Measurements from ENCODE around the gene RHOG.
A peak's percentile ranks its signal among the peaks of the same experiment; 100 is the strongest.

RHOG gene

GRCh38 chr11:3857628-3858027, 16.9 kb upstream of the RHOG start:
- no peak for DNase-seq

GRCh38 chr11:3856856-3857553, 16.2 kb upstream of the RHOG start:
- DNase-seq, result no peak

DNA sequence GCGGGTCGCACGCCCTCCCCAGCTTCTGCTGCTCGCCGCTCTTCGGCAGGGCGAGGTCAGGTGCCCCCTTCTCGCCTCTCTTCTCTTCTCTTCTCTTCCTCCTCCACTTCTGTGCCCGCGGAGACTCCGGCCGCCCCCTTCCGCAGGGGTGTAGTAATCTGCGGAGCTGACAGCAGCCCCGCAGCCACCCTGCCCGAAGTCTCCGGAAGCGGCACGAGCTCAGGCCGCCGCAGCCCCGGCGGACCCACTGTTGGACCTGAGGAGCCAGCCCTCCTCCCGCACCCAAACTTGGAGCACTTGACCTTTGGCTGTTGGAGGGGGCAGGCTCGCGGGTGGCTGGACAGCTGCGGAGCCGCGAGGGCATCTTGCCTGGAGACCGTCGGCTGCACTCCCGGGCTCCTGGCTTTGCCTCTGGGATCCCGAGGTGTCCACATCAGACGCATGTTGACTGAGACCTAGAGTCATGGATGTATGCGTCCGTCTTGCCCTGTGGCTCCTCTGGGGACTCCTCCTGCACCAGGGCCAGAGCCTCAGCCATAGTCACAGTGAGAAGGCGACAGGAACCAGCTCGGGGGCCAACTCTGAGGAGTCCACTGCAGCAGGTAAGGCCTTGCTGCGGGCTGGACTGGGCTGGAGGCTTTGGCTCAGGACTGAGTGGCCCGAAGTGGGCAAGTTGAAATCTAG, 15.2 kb upstream of the RHOG start:
- peak in 1 of 2 experiments; percentile 37 for DNase-seq

DNA sequence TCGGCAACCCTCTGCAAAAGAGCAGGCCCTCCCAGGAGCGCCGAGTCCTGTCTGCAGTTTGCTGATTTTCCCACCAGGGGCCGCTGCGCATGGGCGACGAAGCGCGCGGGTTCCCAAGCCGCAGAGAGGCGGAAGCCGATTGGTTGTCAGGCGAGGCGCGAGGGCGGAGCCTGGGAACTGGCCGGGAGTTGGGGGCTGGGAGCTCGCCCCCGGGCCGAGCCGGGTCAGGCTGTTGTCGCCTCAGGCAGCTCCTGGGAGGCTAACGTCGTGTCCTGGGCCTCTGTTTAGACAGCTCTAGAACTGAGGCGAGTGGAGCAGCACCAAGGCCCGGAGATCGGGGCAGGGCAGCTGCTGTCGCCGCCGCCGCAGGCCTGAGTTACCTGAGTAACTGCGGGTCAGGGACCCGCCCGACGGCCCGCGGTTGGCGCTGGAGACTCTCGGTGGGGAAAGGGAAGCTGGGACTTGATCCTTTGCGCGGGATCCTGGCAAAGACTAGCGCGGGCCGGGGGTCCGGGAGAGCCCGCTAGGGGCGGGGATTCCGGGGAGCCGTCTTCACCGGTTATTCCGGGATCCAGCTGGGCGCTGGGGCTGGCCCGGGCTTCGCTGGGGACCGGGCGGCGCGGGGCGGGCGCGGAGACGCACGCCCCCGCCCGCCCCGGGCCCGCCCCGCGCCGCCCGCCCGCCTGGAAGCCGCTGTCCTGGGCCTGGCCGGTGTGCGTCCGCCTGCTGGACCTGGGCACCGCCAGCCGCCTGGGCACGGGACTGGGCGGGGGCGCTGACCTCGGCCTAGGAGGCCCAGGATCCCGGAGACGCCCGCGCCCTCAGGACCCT, 14.4 kb upstream of the RHOG start, which contains the start of gene STIM1:
Gene STIM1, plus strand, starts transcription at position 688 of the 831 bp plus-strand sequence. CDS start 607 bp downstream, outside the sequence.
- peak; percentile 88 to 91 for DNase-seq

GRCh38 chr11:3854660-3854976, 13.9 kb upstream of the RHOG start:
- no peak for DNase-seq

GRCh38 chr11:3853899-3854659, 13.3 kb upstream of the RHOG start:
- DNase-seq, result no peak

DNA sequence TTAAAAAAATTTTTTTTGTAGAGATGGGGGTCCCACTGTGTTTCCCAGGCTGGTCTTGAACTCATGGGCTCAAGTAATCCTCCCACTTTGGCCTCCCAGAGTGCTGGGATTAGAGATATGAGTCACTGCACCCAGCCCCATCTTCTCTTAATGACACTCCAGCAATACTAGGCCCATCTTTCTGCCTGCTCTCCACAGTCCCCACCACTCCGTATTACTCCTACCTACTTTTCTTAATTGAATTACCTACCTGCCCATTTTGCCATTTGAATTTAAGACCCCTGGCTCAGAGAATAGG, 12.7 kb upstream of the RHOG start:
- DNase-seq, result no peak

DNA sequence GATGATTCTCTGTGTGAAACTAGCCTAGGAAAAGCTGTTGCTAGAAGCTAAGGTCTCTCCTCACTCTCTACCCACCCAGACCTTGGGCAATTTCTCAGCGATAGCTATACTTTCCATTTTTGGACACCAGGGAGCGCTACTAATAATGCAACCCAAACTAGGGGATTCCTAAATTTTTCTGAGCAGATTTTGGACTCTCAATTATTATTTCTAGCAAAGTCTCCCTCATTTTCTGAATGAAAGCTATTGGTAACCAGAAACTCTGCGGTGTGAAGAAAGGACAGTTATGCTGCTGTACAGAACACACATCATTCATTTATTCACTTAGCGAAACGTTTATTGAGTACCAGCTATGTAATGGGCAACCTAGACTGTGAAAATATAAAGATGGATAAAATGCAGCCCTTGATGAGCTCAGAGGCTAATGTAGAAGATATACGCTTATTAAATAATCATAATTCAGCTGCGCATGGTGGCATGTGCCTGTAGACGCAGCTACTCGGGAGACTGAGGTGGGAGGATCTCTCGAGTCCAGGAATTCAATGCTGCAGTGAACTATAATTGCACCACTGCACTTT, 8.6 kb upstream of the RHOG start:
- DNase-seq, result peak; percentile 8 to 19

DNA sequence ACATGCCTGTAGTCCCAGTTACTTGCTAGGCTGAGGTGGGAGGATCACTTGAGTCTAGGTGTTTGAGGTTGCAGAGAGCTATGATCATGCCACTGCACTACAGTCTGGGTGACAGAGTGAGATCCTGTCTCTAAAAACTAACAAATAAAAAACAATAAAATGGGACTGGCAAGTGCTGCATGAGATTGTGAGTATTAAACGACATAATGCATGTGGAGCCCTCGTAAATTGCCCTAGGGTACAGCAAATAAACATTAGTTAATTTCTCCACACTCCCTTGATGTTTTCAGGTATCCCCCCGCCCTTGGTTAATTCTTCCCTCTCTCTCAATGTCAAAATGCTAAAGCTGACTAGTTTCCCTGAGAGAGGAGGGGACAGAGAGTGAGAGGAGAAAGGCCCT, 4.9 kb upstream of the RHOG start:
- no peak for DNase-seq

DNA sequence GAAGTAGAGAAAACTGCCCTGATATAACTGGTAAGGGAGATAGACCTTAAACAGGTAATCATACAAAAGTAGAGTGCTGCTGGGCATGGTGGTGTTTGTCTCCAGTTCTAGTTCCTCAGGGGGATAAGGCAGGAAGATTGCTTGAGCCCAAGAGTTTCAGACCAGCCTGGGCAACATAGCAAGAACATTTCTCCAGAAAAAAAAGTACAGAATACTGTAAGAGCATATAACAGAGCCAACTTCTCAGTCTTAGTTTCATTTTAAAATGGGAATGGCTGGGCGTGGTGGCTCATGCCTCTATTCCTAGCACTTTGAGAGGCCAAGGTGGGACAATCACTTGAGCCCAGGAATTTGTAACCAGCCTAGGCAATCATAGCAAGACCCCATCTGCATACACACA, 4.5 kb upstream of the RHOG start:
- DNase-seq, result no peak

DNA sequence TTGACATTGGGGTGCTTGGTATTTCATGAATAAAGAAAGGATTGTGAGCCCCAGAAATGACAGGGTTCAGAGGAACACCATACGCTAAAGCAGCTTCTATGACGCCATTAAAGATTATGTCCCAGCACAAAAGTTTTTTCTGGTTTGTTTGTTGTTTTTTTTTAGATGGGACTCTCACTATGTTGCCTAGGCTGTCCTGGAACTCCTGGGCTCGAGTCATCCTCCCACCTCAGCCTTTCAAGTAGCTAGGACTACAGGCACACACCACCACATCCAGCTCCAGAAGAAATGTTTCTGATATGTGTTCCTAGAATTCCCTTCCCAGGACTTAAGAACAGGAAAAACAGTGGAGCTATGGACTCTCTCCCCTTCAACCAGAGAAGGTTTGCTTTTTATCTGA, 2.6 kb upstream of the RHOG start:
- DNase-seq, result no peak

- DNase-seq, result peak; percentile 79 to 85
These were observed 929 bp upstream of the RHOG start for GRCh38 chr11:3841426-3842350.

- no peak for DNase-seq
These were observed 522 bp downstream of the RHOG start for GRCh38 chr11:3840004-3840869.

DNA sequence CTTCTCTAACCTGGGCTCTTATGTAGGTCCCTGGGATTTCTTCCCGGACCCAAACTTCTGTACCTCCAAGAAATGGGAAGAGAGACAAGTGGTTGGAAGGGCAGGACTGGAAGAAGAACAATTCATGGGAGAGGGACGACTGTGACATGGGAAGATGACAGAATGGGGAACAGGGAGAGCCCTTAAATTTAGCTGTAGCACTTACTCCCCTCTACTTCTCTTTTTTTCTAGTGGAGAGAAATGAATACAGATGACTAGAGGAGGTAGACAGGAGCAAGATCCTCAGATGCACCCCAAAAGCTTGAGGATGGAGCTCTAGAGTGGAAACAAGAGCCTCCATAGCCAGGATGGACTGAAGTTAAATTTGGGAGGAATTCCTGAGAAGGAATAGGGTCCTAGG, 2.3 kb downstream of the RHOG start:
- DNase-seq, result no peak

DNA sequence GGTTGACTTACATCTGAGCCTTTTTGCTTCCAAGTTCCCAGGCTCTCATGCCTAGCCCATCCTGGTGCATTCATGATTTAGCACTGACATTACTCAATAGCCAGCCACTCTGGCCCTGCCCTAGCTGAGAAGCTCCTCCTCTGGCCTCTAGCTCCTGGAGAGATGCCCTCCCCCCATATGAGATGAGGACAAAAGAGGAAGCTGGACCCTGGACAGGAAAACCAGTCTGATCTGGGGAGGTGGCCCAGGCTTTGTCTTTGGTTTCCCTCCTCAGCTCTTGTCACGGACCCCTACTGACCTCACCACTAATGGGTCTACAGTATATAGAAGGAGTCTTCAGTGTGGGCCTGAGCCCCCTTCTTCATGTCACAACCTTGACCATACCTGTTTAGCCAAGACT, 3.0 kb downstream of the RHOG start:
- no peak for DNase-seq

- no peak for DNase-seq
These were observed 3.9 kb downstream of the RHOG start for GRCh38 chr11:3836903-3837302.

DNA sequence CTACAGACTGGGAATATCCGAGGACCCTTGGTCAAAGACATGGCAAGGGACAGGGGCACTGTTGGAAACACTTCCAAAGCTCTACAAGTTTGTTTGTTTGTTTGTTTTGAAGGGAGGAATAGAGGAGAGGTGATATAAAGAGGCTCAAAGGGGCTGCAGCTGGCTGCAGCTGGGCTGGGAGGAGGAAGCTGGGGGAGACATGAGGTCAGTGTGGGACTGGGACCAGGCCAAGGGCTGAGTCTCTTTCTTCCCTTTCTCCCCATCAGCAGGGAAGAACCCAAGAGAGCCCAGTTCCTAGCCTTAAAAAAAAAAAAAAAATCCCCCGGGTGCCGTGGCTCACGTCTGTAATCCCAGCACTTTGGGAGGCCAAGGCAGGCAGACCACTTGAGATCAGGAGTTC, 5.0 kb downstream of the RHOG start:
- DNase-seq, result no peak

- no peak for DNase-seq
These were observed 5.9 kb downstream of the RHOG start for GRCh38 chr11:3834664-3835461.

- DNase-seq, result no peak
These were observed 6.5 kb downstream of the RHOG start for GRCh38 chr11:3834349-3834663.

- DNase-seq, result no peak
These were observed 7.3 kb downstream of the RHOG start for GRCh38 chr11:3833449-3833848.
